ENCODE data around the gene TRAF3IP1.

DNA sequence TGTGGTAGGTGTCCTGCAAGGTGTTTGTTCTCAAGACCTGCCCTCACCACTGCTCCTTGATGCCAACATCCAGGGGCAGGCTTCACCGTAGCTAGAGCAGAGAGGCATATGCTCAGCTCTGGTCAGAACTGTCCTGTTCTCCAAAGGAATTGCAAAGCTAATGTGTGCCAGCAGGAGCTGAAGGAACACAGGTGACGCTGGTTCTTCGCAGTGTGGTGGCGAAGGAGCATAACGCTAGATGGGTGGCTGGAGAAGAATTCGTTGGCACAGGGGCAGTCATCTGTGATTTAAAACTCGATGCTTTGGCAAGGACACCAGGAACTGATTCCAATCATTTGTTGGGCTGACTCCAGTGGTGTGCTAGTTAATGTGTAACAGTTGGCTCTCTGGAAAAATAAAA is 20.5 kb upstream of the TRAF3IP1 start:
- TF ChIP-seq CTCF (IDR thresholded peaks at IDR 0.05) (no peak), POLR2A (IDR thresholded peaks at IDR 0.05) (no peak)
